ENCODE measurements around the gene MRPL30.

GRCh38 chr2:99198103-99198841 lies 17.3 kb downstream of the MRPL30 start:
- TF ChIP-seq CTCF (IDR thresholded peaks at IDR 0.05; ENCODE audit: low read depth, low read length) (0 out of 2 replicates have a peak, but pooled peaks have one; percentile 5), EZH2phosphoT487 (IDR thresholded peaks at IDR 0.05; ENCODE audit: low read depth) (no peak)
